DMS53 treated with DMSO at 0.1 percent for 48 hours (cell line): ENCODE results near the gene SYNDIG1.

Experiments
- DNase-seq: peaks from one replicate; lab custom pipeline; 2025; ENCODE audit not compliant: unreplicated experiment; lab: John Stamatoyannopoulos, UW

Gene SYNDIG1

DNA sequence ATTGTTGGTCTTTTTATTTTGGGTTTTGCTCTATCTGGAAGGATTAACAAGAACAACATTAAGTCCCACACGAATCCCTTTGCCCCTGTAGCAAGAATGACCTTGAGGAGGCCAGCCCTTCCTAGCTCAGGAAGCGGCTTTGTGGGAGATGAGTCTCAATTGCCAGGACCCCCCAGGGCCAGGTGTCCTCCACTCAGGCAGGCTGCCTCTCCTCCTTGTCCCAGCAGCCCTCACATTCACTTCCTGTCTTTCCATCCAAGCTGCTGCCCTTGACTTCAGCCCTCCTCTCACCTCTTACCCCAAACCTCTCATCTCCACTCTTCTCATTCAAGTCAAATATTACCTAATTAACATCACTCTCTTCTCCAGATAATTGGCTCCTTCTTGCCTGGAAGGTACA, 22.6 kb upstream of the SYNDIG1 start:
- DNase-seq = no peak

- no peak for DNase-seq
Measured at GRCh38 chr20:24448170-24448569, 21.3 kb upstream of the SYNDIG1 start.

- no peak for DNase-seq
Measured at GRCh38 chr20:24449026-24449720, 20.3 kb upstream of the SYNDIG1 start.

GRCh38 chr20:24450177-24450576, 19.3 kb upstream of the SYNDIG1 start:
- DNase-seq = no peak

DNA sequence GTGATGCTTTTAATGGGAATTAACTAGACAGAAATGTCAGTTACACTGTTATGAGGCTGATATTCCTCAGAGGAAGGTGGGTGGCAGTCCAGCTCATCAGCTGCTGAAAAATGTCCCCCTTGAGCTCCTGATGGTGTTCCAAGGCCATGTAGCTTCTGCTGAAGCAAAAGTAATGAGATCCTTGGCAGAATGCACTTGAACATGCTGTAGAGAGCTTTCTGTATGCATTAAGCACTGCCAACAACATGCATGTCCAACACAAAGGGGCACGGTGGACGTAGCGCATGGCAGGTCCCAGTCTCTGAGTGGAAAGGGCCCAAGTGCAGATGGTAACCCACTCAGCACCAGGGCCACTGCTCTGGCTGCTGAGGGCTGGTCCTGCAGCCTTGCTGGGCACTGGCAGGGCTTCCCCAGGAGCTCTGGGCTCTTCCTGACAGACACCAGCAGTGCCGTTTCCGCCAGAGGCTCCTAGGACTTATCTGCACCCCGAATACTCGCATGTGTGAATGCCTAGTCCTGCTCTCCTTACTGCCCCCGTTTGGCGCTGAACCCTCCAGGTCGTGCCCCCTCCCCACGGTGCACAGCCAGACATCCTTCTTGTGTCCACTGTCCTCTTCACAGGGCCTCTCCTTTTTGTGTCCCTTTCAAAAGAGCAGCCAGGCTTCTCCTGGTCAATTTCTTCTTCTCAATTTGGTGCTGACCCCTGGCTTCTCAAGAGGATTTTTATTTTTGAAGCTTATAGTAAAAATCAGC, 18.6 kb upstream of the SYNDIG1 start:
- DNase-seq = no peak

DNA sequence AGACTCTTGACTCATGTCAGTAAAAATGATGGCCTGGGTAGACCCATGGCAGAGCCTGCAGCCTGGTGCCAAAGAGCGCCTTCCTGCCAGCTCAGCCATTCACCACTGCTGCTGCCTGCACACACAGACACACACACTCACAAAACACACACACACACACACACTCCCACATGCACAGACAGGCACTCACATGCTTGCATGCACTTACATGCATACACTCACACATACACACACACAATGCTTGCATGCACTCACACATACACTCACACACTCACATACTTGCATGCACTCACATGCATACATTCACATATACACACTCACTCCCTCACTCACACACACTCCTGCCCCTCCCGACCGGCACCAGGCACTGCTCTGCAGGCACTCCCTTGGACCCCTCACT, 18.0 kb upstream of the SYNDIG1 start:
- DNase-seq = no peak

- no peak for DNase-seq
Measured at GRCh38 chr20:24452016-24452415, 17.4 kb upstream of the SYNDIG1 start.

DNA sequence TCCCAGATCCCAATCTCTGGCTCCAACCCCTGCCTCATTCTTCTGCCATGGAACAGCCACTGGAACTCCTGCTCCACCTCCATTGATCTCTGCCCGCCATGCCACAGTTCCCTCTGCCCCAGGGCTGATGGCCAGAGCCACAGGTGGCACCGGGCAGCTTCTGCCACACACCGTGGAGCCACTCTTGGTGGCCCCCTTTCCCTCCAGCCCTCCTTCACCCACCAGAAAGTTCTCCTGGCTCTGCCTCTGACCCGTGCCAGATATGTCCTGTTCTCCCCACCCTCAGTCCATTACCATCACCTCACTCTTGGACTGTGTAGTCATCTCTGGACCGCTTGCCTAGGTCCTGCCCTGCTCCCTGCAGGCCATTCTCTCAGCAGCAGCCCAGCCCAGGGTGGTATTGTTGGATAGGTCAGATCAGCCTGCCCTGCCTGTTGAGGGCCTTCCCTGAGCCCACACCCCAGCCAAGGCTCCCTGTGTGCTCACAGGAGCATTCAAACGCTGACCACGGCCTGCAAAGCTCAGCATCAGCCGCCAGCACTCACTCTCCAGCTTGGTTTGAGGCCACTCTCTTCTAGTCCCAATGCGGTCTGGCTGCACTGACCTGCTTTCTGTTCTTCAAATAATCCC, 16.8 kb upstream of the SYNDIG1 start:
- no peak for DNase-seq

DNA sequence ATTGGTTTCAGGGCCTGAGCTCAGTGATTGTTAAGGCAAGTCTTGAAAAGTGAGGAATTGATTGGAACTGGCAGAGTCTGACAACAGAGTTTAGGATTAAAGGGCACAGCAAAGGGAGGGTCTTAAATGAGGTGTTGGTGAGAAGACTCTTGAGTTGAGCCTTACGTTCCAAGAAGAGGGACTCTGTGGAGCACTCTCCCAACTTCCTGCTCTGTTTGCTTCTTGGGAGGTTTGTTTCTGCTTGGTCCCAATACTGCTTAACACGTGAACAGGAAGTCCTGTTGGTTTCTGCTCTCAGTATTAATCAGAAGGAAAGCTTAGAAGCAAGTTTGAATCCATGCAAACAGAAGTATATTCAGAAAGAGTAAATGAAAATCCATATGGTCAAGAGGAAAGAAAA, 15.6 kb upstream of the SYNDIG1 start:
- DNase-seq = no peak

DNA sequence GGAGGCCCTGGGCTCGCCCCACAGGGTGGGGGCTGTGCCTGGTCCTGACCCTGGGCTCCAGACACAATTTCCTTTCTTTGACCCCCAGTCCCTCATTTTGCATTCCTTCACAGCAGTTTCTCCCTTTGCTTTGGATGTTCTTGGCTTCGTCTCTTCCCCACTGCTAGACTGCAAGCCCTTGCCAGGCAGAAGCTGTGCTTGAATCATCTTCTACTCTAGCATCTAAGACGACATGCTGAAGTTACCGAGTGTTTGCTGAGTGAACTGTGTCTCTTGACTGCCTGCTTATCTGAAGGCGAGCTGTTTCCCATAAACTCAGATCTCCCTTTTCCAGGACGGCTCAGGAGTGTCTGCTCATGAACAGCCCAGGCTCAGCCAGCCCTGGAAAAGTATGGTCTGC, 14.3 kb upstream of the SYNDIG1 start:
- DNase-seq = no peak

DNA sequence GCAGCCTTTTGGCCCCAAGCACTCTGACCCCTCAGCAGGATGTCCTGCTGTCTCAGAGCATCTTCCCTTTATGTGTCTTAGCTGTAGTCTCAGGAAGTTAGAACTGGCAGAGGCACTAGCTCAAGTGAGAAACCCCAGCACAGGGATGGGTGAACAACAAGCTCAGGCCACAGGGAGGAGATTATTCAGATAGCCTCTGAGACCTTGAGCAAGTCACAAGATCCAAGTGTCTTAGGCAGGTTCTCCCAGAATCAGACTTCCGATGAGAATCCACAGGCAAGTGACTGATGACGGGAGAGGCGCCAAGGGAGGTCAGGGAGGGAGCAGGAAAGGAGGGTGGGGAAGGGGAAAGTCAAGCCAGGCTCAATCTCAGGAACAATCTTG, 13.0 kb upstream of the SYNDIG1 start:
- no peak for DNase-seq

GRCh38 chr20:24458436-24458835, 11.0 kb upstream of the SYNDIG1 start:
- no peak for DNase-seq

- DNase-seq = no peak
Measured at GRCh38 chr20:24459733-24460132, 9.7 kb upstream of the SYNDIG1 start.

DNA sequence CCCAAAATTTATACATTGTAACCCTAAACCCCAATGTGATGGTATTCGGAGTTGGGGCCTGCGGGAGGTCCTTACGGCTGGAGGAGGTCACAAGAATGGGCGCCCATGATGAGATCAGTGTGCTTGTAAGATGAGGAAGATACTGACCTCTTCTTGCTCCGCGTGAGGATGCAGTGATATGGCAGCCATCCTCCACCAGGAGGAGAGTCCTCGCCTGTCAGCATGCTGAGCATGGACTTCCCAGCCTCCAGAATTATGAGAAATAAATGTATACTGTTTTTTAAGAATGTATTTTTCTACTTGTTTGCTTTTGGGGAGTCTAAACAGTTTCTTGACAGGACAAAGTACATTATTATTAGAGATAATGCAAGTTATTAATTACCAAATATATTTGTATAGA, 8.7 kb upstream of the SYNDIG1 start:
- DNase-seq = no peak

- DNase-seq = no peak
Measured at GRCh38 chr20:24461848-24462247, 7.6 kb upstream of the SYNDIG1 start.

DNA sequence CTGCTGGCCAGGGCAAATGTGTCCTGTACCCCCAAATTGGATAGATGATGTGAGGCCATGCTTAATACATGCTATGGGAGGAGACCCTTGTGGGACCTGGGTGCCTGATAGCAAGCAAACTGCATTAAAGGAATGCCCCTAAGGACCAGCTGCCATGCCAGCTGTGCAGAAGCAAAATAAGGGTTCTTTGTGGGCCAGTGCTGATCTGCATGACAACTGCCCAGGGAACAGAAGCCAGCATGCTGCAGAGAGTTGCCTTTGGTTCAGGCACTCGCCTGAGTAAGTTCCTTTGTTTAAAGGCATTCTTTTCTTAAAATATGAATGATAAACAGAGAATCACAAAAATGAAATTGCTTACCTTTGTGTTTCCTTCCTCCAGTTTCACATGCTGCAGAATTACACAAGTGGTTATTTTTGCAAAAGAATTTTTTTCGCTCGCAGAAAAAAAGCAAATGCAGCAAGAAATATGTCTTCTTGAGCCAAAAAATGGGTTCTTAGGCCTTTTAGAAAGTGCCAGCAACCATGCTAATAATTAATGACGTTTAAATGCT, 6.9 kb upstream of the SYNDIG1 start:
- no peak for DNase-seq

DNA sequence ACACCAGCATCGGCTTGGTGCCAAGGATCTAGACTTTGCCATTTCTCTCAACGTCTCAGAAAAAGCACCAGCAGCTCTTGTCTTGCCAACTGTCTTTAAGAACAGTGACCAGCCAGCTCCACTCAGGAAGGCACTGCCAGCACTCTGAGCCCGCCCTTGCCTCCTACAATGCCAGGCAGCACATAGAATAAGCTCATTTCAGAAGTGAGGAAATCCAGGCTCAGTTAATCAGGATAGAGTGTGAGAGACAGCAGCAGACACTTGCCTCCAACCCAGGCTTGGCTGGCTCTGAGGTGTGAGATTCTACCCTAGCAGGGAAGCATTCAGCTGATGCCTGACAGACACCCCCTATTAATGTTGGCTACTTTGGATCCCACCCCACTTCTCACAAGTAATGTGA, 4.3 kb upstream of the SYNDIG1 start:
- no peak for DNase-seq

- DNase-seq = no peak
Measured at GRCh38 chr20:24465730-24466129, 3.7 kb upstream of the SYNDIG1 start.

GRCh38 chr20:24468401-24469115, 871 bp upstream of the SYNDIG1 start:
- DNase-seq = no peak

DNA sequence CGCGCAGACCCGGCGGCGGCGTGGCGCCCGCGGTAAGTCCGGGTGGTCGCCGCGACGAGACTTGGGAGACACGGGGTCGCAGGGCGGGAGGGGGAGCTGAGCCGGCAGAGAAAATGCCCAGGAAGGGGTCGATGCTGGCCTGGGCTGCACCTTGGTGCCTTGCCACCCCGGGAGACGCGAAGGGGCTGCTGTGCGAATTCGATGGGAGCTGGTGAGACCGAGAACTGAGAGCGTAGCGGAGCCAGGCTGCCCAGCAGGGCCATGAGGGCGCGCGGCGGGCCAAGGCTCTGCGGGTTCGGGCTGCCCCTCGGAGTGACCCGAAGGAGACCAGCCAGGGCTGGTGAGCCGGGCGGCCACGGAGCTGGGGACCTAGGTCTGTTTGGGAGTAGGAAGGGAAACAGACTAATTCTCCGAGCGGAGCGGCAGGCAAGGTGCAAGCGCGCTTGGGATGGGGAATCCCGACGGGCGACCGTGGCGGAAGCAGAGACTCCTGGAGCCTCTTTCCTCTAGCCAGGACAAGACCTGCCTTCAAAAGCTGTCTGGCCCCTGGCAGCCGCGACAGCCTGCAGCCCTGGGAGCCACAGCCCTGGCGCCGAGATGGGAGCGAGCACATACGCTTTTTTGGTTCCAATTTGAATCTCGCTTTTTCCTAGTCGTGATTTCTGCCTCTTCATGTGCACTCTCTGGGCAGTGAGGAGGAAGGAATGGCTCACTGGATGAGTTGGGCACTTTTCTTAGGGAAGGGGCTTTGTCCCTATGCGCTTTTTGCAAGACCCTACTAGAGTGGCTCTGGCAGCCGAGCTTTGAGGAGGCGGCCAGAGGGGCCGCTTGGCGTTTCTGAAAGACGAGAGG, 691 bp downstream of the SYNDIG1 start:
- no peak for DNase-seq
